Bronchial epithelial cell (primary cell): ENCODE measurements around the gene CHMP4B. TPM values are rescaled to one million over a fixed set of nuclear protein-coding genes. Genes with fewer than 3 reads are reported as not detected.

Experiments
- DNase-seq: peaks from one replicate; pipeline ENCODE4 v3.0.0-alpha.2; 2010; ENCODE audit warnings: low read depth
- FAIRE-seq: peaks from 2 replicates; lab custom pipeline; 2011; peaks lifted over from hg19 to GRCh38; lab: Jason Lieb, UNC
- H3K27me3 ChIP-seq: 2 replicates; pipeline ENCODE4 v1.5.1; 2011; ENCODE audit warnings: low read length; ENCODE audit not compliant: control insufficient read depth, insufficient read depth
- H3K36me3 ChIP-seq: 2 replicates; pipeline ENCODE4 v1.5.1; 2011; ENCODE audit warnings: low read length; ENCODE audit not compliant: control insufficient read depth, insufficient read depth
- H3K4me3 ChIP-seq: 2 replicates; pipeline ENCODE4 v1.5.1; 2011; ENCODE audit warnings: mild to moderate bottlenecking, low read depth, low read length, control low read depth
- total RNA-seq: library from RNA; depleted of rRNA; stranded (reverse); fragments of >200 nt; gene quantifications from 2 replicates; pipeline ENCODE4 v1.2.1, GENCODE V29; 2014
- TF ChIP-seq, protein P1 (sequence below): IDR thresholded peaks from 2 replicates; pipeline ENCODE4 v1.5.1; 2011; ENCODE audit warnings: mild to moderate bottlenecking, moderate library complexity, low read length, control low read depth, inconsistent platforms; ENCODE audit not compliant: insufficient read depth, severe bottlenecking

CHMP4B gene, protein sequence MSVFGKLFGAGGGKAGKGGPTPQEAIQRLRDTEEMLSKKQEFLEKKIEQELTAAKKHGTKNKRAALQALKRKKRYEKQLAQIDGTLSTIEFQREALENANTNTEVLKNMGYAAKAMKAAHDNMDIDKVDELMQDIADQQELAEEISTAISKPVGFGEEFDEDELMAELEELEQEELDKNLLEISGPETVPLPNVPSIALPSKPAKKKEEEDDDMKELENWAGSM
- 30.5 and 48.5 TPM in 2 replicates for total RNA-seq

DNA sequence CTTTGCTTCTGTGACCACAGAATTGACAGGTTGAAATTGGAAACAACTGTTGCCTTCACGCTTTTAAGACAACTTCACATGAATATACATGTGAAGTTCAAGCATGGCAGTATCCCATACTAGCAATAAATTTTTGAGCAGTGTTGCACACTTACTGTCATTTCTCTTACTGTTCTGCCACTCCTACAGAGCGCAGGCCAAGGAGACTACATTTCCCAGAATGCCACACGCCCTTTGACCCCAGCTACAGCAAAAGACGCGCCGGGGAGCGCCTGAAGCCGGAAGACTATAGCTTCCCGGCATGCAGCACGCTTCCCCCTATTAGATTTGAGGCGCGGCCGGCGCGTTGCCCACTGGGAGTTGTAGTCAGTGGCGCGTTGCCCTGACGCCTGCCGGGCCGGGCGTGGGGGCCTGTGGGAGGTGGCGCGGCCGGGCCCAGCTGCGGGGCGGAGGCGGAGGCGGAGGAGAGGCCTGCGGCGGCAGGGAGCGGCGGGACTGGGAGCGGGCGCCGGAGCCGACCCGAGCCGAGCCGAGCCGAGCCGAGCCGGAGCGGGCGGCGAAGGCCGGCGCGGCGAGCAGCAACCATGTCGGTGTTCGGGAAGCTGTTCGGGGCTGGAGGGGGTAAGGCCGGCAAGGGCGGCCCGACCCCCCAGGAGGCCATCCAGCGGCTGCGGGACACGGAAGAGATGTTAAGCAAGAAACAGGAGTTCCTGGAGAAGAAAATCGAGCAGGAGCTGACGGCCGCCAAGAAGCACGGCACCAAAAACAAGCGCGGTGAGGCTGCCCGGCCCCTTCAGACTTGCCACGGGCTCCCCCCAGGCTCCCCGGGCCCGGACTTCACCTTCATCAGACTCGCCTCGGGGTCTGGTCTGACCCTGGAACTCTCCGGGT lies at the start of gene CHMP4B:
TSS of gene CHMP4B (plus strand) at position 464 of the 891 bp plus-strand sequence. CDS start at position 585, 121 bp downstream.
- TF ChIP-seq, protein P1, sequence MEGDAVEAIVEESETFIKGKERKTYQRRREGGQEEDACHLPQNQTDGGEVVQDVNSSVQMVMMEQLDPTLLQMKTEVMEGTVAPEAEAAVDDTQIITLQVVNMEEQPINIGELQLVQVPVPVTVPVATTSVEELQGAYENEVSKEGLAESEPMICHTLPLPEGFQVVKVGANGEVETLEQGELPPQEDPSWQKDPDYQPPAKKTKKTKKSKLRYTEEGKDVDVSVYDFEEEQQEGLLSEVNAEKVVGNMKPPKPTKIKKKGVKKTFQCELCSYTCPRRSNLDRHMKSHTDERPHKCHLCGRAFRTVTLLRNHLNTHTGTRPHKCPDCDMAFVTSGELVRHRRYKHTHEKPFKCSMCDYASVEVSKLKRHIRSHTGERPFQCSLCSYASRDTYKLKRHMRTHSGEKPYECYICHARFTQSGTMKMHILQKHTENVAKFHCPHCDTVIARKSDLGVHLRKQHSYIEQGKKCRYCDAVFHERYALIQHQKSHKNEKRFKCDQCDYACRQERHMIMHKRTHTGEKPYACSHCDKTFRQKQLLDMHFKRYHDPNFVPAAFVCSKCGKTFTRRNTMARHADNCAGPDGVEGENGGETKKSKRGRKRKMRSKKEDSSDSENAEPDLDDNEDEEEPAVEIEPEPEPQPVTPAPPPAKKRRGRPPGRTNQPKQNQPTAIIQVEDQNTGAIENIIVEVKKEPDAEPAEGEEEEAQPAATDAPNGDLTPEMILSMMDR: no peak
- Histone ChIP-seq H3K36me3 (no peaks in the 10 kb centered on the region), H3K27me3 (no peaks in the 10 kb centered on the region), H3K4me3 (peak within 1 kb of the TSS; percentile 95)
- DNase-seq: peak; percentile 94
- FAIRE-seq: no peak

DNA sequence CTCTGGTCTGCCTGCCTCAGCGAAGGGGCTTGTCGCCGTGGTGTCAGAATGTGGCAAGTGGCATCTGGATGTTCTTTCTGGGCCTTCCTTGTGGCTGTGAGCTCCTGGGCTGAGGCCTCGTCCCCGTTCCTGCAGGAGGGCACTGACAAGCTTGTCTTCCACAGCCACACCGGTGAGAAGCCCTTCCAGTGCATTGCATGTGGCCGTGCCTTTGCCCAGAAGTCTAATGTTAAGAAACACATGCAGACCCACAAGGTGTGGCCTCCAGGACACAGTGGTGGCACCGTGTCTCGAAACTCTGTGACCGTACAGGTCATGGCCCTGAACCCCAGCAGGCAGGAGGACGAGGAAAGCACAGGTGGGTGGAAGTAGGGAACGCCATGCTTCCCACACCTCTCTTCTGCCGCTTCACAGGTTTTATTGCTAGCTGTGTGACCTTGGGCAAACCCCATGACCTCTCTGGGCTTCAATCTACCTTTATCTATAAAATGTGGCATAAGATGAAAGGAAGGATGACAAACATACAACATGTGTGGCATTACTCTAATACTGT lies 49.4 kb upstream of the CHMP4B start:
- Histone ChIP-seq H3K27me3 (no peaks in the 10 kb centered on the region), H3K4me3 (no peak overlapping the region), H3K36me3 (peaks cover 3% of the 10 kb centered on the region)
- DNase-seq: no peak
- TF ChIP-seq, protein P1: no peak
- FAIRE-seq: no peak

GRCh38 chr20:33765099-33765498 lies 46.0 kb upstream of the CHMP4B start:
- Histone ChIP-seq H3K36me3 (peaks cover 6% of the 10 kb centered on the region), H3K27me3 (no peaks in the 10 kb centered on the region), H3K4me3 (no peak overlapping the region)
- DNase-seq (no peak), FAIRE-seq (no peak)
- TF ChIP-seq, protein P1: no peak

GRCh38 chr20:33765592-33765991 lies 45.6 kb upstream of the CHMP4B start:
- no peak for FAIRE-seq

GRCh38 chr20:33766686-33767085 lies 44.5 kb upstream of the CHMP4B start:
- DNase-seq: no peak
- H3K36me3 ChIP-seq: peaks cover 4% of the 10 kb centered on the region
- no peak for FAIRE-seq
- TF ChIP-seq, protein P1: no peak
- H3K4me3 ChIP-seq: no peak overlapping the region
- H3K27me3 ChIP-seq: no peaks in the 10 kb centered on the region

More at GRCh38 chr20:33765592-33765991, 45.6 kb upstream of the CHMP4B start:
- Histone ChIP-seq H3K36me3 (peaks cover 6% of the 10 kb centered on the region), H3K27me3 (no peaks in the 10 kb centered on the region), H3K4me3 (no peak overlapping the region)
- TF ChIP-seq, protein P1: no peak
- DNase-seq: no peak
